GM12874 (cell line): ENCODE results near the gene SPCS1.

Experiments
- TF ChIP-seq, protein P1 (sequence below): IDR thresholded peaks from 2 replicates; pipeline ENCODE4 v1.5.1; 2011; ENCODE audit warnings: low read depth, mild to moderate bottlenecking, control low read depth, low read length, moderate library complexity; ENCODE audit not compliant: insufficient read depth

Gene SPCS1

DNA sequence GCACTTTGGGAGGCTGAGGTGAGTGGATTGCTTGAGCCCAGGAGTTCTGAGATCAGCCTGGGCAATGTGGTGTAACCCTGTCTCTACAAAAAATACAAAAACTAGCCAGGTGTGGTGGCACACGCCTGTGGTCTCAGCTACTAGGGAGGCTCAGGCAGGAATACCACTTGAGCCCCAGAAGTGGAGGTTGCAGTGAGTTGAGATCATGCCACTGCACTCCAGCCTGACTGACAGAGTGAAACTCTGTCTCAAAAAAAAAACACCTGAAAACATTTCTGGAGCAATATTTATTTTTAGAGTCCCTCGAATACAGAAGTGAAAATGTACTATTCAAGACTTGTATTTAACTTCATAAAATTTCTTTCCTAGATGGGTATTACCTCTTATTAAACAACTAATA, 4.6 kb downstream of the SPCS1 start:
- TF ChIP-seq, protein P1, sequence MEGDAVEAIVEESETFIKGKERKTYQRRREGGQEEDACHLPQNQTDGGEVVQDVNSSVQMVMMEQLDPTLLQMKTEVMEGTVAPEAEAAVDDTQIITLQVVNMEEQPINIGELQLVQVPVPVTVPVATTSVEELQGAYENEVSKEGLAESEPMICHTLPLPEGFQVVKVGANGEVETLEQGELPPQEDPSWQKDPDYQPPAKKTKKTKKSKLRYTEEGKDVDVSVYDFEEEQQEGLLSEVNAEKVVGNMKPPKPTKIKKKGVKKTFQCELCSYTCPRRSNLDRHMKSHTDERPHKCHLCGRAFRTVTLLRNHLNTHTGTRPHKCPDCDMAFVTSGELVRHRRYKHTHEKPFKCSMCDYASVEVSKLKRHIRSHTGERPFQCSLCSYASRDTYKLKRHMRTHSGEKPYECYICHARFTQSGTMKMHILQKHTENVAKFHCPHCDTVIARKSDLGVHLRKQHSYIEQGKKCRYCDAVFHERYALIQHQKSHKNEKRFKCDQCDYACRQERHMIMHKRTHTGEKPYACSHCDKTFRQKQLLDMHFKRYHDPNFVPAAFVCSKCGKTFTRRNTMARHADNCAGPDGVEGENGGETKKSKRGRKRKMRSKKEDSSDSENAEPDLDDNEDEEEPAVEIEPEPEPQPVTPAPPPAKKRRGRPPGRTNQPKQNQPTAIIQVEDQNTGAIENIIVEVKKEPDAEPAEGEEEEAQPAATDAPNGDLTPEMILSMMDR: no peak

DNA sequence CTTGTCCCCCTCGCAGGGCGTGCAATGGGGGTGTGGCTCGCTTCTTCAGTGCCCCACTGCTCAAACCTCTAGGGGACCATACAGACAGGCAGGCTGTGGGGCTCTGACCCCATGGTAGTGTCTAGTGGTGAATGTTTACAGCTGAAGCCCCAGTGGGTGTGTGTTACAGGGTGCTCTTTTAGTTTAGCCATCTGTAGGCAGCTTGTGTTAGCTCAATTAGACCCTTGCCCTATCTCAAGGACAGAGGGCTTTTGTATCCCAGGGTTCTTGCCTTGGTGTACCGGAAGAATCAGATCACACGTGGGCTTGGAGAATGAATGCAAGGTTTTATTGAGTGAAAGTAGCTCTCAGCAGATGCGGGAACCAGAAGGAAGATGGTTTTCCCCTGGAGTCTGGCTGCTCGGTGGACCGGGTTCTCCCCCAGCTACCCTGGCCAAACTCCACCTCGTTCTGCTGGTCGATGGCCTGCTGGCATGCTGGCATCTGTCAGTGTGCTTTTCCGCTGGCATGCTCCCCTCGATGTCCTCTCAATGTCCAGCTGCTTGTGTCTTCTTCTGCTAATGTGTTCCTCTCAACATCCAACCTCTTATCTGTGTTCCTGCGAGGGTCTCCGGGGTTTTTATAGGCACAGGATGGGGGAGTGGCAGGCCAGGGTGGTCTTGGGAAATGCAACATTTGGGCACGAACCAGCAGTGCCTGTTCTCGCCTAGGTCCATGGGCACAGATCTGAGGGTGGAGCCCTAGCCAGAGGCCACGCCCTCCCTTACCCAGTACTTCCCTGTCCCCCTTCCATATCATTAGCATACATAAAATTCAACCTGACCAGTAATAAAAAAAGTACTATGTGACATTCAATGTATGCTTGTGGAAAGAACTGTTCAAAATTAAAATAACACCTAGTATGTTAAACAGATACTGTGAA, 6.6 kb downstream of the SPCS1 start:
- TF ChIP-seq, protein P1: no peak

DNA sequence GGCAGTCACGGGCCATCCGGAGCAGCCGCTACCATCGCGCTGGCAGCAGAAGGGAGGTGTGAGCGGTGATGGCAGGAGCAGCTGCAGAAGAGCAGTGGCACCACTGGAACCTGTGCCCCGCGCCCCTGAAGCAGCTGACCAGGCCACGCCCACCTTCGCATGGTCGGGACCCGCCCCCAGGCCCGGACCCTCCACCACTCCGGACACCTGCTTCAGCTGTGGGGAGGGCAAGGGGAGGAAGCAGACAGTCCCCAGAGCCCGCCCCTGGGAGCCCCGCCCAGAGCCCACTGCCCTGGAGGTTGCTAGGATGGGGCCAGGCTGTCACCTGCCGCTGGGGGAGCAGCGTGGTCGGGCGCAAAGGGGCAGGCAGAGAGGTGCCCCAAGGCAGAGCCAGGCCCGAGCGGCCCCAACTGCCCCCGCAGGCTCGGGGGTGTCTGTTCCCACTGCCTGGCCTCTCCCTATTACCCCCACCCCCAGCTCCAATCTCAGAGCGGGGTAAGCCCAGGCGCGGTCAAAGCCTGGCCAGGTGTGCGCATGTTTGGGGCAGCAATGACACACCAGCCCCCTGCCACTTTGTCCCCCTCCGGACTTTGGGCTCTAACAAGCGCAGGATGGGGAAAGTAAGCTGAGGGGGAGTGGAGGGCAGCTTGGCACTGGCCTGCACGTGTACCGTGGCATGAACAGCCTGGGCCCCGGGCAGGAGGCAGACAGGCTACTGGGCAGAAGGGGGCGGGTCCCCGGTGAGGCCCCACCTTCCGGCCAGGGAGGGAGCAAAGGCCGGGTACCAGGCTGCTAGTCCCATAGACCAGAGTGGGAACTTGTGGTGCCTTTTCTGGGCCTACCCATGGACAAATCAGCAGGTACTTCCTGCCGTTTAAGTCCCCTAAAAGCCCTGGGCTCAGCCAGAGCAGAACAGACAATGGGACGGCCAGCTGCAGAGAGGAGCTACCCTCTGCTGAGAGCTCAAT, 8.7 kb downstream of the SPCS1 start:
- TF ChIP-seq, protein P1: no peak

DNA sequence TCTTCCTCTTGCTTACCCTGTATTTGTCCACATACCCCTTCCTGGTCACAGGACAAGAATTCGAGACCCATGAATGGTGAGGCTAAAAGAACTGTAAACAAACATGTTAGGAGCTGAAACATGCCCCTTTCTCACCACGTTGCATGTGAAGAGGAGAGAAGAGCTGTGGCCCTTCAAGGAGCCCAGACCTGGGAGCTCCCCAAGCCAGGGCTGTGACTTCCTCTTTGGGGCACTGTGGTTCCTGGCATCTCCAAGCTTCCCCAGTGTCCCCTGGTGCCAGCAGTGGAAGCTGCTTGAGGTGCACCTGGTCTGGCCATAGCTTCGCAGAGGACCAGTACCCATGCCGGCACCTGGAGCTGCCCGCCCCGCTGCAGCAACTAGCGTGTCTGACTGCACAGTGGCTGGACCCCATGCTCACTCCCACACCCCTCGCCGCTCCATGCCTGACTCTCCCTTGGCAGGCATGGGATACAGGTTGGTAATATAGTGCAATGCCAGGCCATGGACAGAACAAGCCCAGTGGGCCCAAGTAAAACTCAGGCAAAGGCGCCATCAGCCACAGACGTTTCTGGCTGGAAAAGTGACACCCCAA, 9.9 kb downstream of the SPCS1 start:
- TF ChIP-seq, protein P1: no peak

DNA sequence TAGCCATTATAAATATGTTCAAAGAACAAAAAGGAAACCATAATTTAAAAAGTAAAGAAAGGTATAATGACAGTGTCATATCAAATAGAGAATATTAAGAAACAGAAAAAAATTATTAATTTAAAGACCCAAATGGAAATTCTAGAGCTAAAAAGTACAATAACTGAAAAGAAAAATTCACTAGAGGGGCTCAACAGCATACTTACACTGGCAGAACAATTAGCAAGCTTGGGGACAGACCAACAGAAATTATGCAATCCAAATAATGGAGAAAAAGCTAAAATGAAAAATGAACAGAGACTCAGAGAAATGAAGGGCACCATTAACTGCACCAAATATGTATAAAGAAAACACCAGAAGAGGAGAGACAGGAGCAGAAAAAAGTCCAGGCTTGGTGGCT, 13.7 kb downstream of the SPCS1 start:
- TF ChIP-seq, protein P1: no peak

DNA sequence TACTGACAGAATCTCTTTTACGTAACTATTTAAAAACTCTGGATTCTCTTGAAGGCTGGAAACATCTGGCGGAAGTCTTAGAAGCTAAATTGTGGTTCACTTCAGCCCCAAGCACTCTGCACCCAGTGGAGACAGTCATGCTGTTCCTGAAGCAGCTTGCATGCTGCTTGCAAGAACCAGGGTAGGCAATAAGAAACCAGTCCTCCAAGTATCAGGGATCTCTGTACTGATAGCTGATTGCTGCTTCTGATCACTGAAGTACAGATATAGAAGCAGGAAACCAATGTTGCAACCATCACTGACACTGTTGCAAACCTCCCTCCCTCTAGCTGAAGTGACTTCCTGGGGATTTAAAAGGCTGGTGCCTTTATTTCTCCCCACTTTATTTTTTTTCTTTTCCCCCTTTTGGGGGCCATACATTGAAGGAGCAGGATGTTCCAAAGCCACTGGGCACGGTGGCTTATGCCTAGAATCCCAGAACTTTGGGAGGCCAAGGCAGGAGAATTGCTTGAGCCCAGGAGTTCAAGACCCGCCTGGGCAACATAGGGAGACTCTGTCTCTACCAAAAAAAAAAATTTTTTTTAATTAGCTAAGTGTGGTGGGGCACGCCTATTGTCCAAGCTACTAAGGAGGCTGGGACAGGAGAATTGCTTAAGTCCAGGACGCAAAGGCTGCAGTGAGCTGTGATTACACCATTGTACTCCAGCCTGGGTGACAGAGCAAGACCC, 15.3 kb downstream of the SPCS1 start:
- TF ChIP-seq, protein P1: no peak
